GM12878 (cell line): ENCODE measurements around the gene R3HDM2. TPM values are rescaled to one million over a fixed set of nuclear protein-coding genes. Genes with fewer than 3 reads are reported as not detected.

ENCODE experiments used
- ATAC-seq: fragments of 200-7000 bp; cut with Tn5 transposase; 3 replicates; pipeline ENCODE4 v1.9.1; 2020; ENCODE audit warnings: mild to moderate bottlenecking, moderate library complexity
- BruUV-seq: library from RNA; stranded (reverse); fragments of 400-500 nt; replicated peaks from 2 replicates; lab custom pipeline; 2021; lab: Mats Ljungman, UMichigan
- CTCF ChIA-PET: fragments of 300-600 bp; sonication (Branson Sonifier 250); formaldehyde crosslinking; extraction: SDS; loops from one replicate; lab custom pipeline; 2021; ENCODE audit warnings: inconsistent platforms; lab: Yijun Ruan, JAX
- POLR2A ChIA-PET: fragments of 350-600 bp; formaldehyde crosslinking; extraction: SDS; loops from one replicate; lab custom pipeline; 2021; ENCODE audit warnings: inconsistent platforms; lab: Charles Lee
- RAD21 ChIA-PET: fragments of 300-600 bp; sonication (Branson Sonifier 250); formaldehyde crosslinking; loops from one replicate; lab custom pipeline; 2023; ENCODE audit warnings: antibody characterized with exemption; ENCODE audit not compliant: unreplicated experiment; lab: Charles Lee
- SMC1A ChIA-PET: fragments of 300-600 bp; sonication (Branson Sonifier 250); formaldehyde crosslinking; loops from one replicate; lab custom pipeline; 2023; ENCODE audit not compliant: unreplicated experiment, uncharacterized antibody; lab: Charles Lee
- DNase-seq: peaks from one replicate; pipeline ENCODE4 v3.0.0-alpha.2; 2011; ENCODE audit warnings: low read depth, low spot score
- FAIRE-seq: peaks from 3 replicates; lab custom pipeline; 2011; peaks lifted over from hg19 to GRCh38; lab: Jason Lieb, UNC
- H2AFZ ChIP-seq: 2 replicates; pipeline ENCODE4 v1.6.0; 2011; ENCODE audit warnings: low read depth, low read length, control low read depth; ENCODE audit not compliant: control insufficient read depth
- H3K27ac ChIP-seq: 2 replicates; pipeline ENCODE4 v1.5.1; 2011; ENCODE audit warnings: control low read depth; ENCODE audit not compliant: control insufficient read depth, insufficient read depth
- H3K27me3 ChIP-seq, 2 experiments: replicated peaks in 1 of 2; 2 replicates each; pipeline versions ENCODE4 v1.6.0 to v1.6.1; 2011; ENCODE audit warnings: low read length in 1 of 2; ENCODE audit not compliant: control insufficient read depth in 2 of 2, insufficient read depth in 2 of 2
- H3K36me3 ChIP-seq, 2 experiments: 2 replicates each; pipeline ENCODE4 v1.5.1; 2011; ENCODE audit warnings: low read length in 1 of 2; ENCODE audit not compliant: control insufficient read depth in 2 of 2, insufficient read depth in 2 of 2
- H3K4me1 ChIP-seq: 2 replicates; pipeline ENCODE4 v1.6.1; 2011; ENCODE audit warnings: mild to moderate bottlenecking, low read length, moderate library complexity, mixed read lengths; ENCODE audit not compliant: control insufficient read depth, insufficient read depth
- H3K4me2 ChIP-seq: 2 replicates; pipeline ENCODE4 v1.6.0; 2011; ENCODE audit warnings: control low read depth; ENCODE audit not compliant: control insufficient read depth, insufficient read depth
- H3K4me3 ChIP-seq: fragments of 200-600 bp; sonication (generic); 2 replicates; pipeline ENCODE4 v1.5.1; 2016
- H3K79me2 ChIP-seq: 2 replicates; pipeline ENCODE4 v1.6.0; 2011; ENCODE audit warnings: low read length; ENCODE audit not compliant: control insufficient read depth, insufficient read depth
- H3K9ac ChIP-seq: 2 replicates; pipeline ENCODE4 v1.8.0; 2011; ENCODE audit warnings: low read length, control low read depth, mixed read lengths; ENCODE audit not compliant: control insufficient read depth, insufficient read depth
- H3K9me3 ChIP-seq: replicated peaks from 3 replicates; pipeline ENCODE4 v1.5.1; 2011; ENCODE audit warnings: mild to moderate bottlenecking, low read length; ENCODE audit not compliant: control insufficient read depth, insufficient read depth
- H4K20me1 ChIP-seq: 2 replicates; pipeline ENCODE4 v1.6.0; 2011; ENCODE audit not compliant: control insufficient read depth, insufficient read depth
- KLF5 ChIP-seq: fragments of 450-650 bp; IDR thresholded peaks from 2 replicates; pipeline ENCODE4 v1.6.1; 2014; ENCODE audit warnings: mild to moderate bottlenecking; ENCODE audit not compliant: partially characterized antibody
- MTA2 ChIP-seq: fragments of 450-650 bp; IDR thresholded peaks from 2 replicates; pipeline ENCODE4 v1.6.1; 2016; ENCODE audit warnings: low read depth, mild to moderate bottlenecking, moderate library complexity
- TCF12 ChIP-seq: IDR thresholded peaks from 2 replicates; pipeline ENCODE4 v1.6.1; 2011; ENCODE audit warnings: low read depth, mild to moderate bottlenecking, low read length
- WGBS: methylation state at CpG from one replicate; pipeline ENCODE4 v1.1.6; 2016; ENCODE audit warnings: low lambda C conversion rate; ENCODE audit not compliant: insufficient replicate concordance, insufficient coverage; ENCODE audit errors: missing lambda C conversion rate; 5-methylcytosine and 5-hydroxymethylcytosine counted together
- in situ Hi-C: fragments of 300-500 bp; cut with MboI; formaldehyde crosslinking; loops from 9 replicates; pipeline ENCODE4 v1.14.3; 2018; ENCODE audit warnings: mixed read lengths
- intact Hi-C: fragments of 100-400 bp; cut with micrococcal nuclease; formaldehyde crosslinking; loops from one replicate; pipeline ENCODE4 v1.14.2; 2022; ENCODE audit not compliant: unreplicated experiment
- polyA plus RNA-seq, 11 experiments: library from polyadenylated mRNA; depleted of rRNA in 4 of 11; unstranded in 6 of 11; stranded (reverse) in 5 of 11; fragments of >200 nt; fragmentation: Nextera tagmentation in 4 of 11; fragmentation: Illumina TruSeq in 1 of 11; extraction: Ambion mirVana in 4 of 11; extraction: Trizol in 1 of 11; gene quantifications; 1 replicate in 1 of 11; 2 replicates in 10 of 11; pipeline versions ENCODE4 v1.2.1 to v1.2.3, GENCODE V29; 2011 to 2016; ENCODE audit warnings: inconsistent platforms in 2 of 11, missing spikeins in 2 of 11, low read depth in 1 of 11
- total RNA-seq, 4 experiments: library from RNA; depleted of rRNA in 3 of 4; stranded (reverse); fragments of >200 nt in 3 of 4; fragmentation: Illumina TruSeq in 1 of 4; extraction: Trizol in 1 of 4; gene quantifications; 2 replicates each; pipeline versions ENCODE4 v1.2.1 to v1.2.3, GENCODE V29; 2013 to 2021
- TF ChIP-seq, protein P1 (sequence below): IDR thresholded peaks from 2 replicates; pipeline ENCODE4 v1.6.1; 2012; ENCODE audit warnings: low read depth, low read length, improper control_type of control experiment

The R3HDM2 gene
- total and polyA plus RNA-seq, 10 of the 15 experiments (the other 5 are each of a cell fraction or from before 2014, with no cell fraction given): 4.6 to 26.1 (median 11.2) TPM

GRCh38 chr12:57213763-57214397, 217.0 kb downstream of the R3HDM2 start:
- no peak overlapping the region for H3K4me3 ChIP-seq
- no peak overlapping the region for H3K9ac ChIP-seq
- TF ChIP-seq TCF12 (no peak), MTA2 (no peak), KLF5 (no peak)
- TF ChIP-seq, protein P1, sequence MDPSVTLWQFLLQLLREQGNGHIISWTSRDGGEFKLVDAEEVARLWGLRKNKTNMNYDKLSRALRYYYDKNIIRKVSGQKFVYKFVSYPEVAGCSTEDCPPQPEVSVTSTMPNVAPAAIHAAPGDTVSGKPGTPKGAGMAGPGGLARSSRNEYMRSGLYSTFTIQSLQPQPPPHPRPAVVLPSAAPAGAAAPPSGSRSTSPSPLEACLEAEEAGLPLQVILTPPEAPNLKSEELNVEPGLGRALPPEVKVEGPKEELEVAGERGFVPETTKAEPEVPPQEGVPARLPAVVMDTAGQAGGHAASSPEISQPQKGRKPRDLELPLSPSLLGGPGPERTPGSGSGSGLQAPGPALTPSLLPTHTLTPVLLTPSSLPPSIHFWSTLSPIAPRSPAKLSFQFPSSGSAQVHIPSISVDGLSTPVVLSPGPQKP: no peak
- TF ChIP-seq, all 136 proteins: peak for 0
- ChIA-PET SMC1A (interaction anchor here (0.7 to 4.2 kb wide), 18 partner anchors 9 to 255 kb away, joined by 3 to 55 read pairs (median 4); partner anchors contain the start of genes GLI1, INHBE and SHMT2), CTCF (interaction anchor here (0.6 to 4.7 kb wide), 35 partner anchors 9 to 401 kb away, joined by 3 to 271 read pairs (median 4); partner anchors contain the start of genes GLI1, INHBE, LRP1 and NEMP1), POLR2A (interaction anchor here (0.7 to 1.9 kb wide), 7 partner anchors 14 to 567 kb away, joined by 3 to 12 read pairs (median 5); partner anchors contain the start of gene SHMT2), RAD21 (interaction anchor here (0.7 to 3.6 kb wide), 13 partner anchors 9 to 342 kb away, joined by 3 to 35 read pairs (median 7); partner anchors contain the start of genes INHBE and SHMT2)
- intact Hi-C loops: loop anchor here (1.0 kb wide), 2 partner anchors 25 to 29 kb away; no protein-coding TSS in a partner anchor
- Histone ChIP-seq H3K79me2 (no peaks in the 10 kb centered on the region), H4K20me1 (no peaks in the 10 kb centered on the region), H3K27me3 (peaks cover 20 to 23% of the 10 kb centered on the region in 2 experiments), H3K9me3 (no peaks in the 10 kb centered on the region), H3K27ac (no peak overlapping the region), H2AFZ (no peak overlapping the region), H3K4me1 (peaks cover 13% of the 10 kb centered on the region), H3K36me3 (no peaks in the 10 kb centered on the region), H3K4me2 (no peak overlapping the region)
- 30% methylated on average over 4 of the region's 4 CpGs for WGBS
- FAIRE-seq: no peak
- DNase-seq: no peak
- ATAC-seq: no peak
- no TSS peak for BruUV-seq
- in situ Hi-C loops: loop anchor here (5.0 kb wide), 1 partner anchor 33 kb away; no protein-coding TSS in a partner anchor
